Measurements from ENCODE around the gene MSMO1.

DNA sequence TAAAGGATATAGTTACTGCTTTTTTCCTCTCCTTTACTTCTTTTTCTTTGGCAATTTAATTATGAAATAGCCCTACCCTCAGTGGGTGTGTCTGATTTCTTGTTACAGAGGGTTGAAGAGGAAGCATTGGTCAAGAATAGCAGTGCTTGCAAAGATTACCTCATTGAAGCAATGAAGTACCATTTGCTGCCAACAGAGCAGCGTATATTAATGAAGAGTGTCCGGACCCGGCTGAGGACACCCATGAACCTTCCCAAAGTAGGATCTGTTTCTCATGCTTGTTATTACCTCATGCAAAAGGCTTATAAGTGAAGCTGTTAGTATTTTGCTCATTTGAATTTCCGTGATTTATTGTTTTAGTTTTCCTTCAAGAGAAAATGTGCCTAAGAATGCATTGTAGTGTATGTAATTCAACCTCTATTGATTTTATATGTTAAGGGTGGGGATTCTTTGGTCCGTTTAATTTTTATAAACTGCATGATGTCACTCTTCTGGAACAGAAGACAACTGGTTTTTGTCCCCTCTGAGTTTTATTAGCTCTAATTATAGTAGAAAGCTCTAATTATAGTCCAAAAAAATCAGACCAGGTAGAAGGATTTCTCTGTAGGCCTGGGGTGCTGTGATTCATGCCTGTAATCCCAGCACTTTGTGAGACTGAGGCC is 27.9 kb upstream of the MSMO1 start:
- TF ChIP-seq EZH2 (IDR thresholded peaks at IDR 0.05; ENCODE audit: low read length), result no peak
- TF ChIP-seq CTCF (optimal IDR thresholded peaks at IDR 0.05 in 1 of 3, IDR thresholded peaks at IDR 0.05 in 1 of 3, conservative IDR thresholded peaks at IDR 0.05 in 1 of 3; ENCODE audit: extremely low read depth in 1 of 3, insufficient read depth in 2 of 3, low read length in 3 of 3), result no peak
